GM18873 (cell line): Measurements from ENCODE around the gene CYB561D2.

Experiments
- ATAC-seq: cut with Tn5 transposase; IDR thresholded peaks from one replicate; pipeline ENCODE4 v1.9.1; 2021; ENCODE audit warnings: mild to moderate bottlenecking, moderate library complexity, moderate number of reproducible peaks; ENCODE audit not compliant: unreplicated experiment, low FRiP score

The CYB561D2 gene

DNA sequence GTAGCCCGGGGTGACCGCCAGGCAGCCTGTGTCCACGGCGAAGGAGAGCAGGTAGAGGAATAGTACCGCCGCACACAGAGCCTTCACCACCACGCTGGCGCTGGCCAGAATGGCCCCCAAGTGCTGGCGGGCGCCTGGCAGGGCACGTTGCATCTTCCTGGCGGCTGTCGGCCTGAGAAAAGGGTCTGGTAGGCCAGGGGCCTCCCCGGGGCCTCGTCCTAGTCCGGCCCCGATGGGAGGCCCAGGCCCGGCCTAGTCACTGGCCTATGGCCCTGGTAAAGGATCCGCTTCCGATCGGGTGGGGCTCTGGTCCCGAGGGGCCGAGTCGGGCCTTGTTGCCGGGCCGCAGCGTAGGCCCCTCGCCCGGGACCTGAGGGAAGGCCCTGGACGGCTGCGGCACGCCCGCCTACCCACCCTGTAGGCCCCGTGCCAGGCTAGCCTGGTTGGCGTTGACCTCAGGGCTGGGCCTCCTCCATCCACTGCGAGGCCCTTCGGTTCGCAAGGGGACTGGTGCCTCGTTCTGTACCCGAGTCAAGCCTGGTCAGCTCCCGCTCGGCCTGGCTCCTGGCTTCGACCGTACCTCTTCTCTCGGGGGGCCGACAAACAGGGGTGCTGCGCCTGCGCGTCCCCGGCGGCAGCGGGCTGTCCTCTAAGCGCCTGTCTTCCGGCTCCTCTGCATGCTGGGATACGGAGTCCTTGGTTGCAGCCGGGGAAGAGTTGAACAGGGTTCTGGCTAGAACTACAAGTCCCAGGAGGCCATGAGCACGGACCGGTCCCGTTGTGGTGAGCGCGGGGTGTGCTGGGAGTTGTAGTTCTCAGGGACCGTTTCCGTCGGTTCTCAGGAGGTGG is 8.5 kb downstream of the CYB561D2 start, which contains the start of gene TMEM115:
Gene TMEM115, minus strand, starts transcription at position 611 of the 849 bp plus-strand sequence. Its CDS starts 458 bp downstream, at position 153.
- peak; percentile 97 for ATAC-seq

- ATAC-seq: no peak
These were observed 9.1 kb downstream of the CYB561D2 start for GRCh38 chr3:50359760-50360110.

- no peak for ATAC-seq
These were observed 14.0 kb downstream of the CYB561D2 start for GRCh38 chr3:50364573-50365079.

- peak; percentile 69 for ATAC-seq
These were observed 14.6 kb downstream of the CYB561D2 start for GRCh38 chr3:50365080-50365841.

GRCh38 chr3:50365842-50366220 is 15.2 kb downstream of the CYB561D2 start:
- no peak for ATAC-seq

GRCh38 chr3:50369012-50369670 is 18.5 kb downstream of the CYB561D2 start:
- ATAC-seq: no peak

DNA sequence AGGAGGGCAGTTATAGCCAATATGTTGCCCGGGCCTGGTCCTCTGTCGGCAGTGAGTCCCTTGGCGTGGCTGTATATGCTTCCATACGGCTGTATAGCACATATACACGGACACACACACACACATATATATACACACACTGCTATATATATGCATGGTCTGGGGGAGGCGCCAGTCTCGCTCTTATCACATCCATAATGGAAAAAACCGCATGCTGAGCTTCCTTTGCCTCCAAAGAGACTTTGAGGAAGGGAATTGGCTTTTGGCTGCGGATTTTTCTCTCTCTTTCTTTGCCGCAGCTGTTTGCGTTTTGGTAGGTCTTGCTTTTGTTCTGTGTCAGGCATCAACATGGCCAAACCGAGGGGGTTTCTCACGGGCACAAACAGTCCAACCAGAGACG is 19.9 kb downstream of the CYB561D2 start:
- no peak for ATAC-seq

- no peak for ATAC-seq
These were observed 20.5 kb downstream of the CYB561D2 start for GRCh38 chr3:50371133-50371685.

DNA sequence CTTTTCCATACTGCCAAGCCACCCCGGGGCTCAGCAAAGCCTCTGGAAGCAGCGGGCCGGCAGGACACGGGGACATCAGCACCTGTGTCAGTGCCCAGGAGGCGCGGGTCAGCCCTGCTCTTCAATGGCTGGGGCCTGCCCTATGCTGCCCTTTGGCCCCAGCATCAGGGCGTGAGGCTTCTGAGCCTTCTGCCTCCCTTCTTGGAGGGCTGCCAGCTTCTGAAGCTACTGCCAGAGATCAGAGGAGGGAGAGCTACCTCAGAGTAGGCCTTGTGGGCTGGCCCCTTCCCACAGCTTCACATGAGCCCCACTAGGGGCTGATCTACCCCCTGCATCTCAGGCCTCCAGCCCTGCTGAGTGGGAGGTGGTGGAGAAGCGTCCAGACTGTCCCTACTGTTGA is 21.7 kb downstream of the CYB561D2 start:
- no peak for ATAC-seq

DNA sequence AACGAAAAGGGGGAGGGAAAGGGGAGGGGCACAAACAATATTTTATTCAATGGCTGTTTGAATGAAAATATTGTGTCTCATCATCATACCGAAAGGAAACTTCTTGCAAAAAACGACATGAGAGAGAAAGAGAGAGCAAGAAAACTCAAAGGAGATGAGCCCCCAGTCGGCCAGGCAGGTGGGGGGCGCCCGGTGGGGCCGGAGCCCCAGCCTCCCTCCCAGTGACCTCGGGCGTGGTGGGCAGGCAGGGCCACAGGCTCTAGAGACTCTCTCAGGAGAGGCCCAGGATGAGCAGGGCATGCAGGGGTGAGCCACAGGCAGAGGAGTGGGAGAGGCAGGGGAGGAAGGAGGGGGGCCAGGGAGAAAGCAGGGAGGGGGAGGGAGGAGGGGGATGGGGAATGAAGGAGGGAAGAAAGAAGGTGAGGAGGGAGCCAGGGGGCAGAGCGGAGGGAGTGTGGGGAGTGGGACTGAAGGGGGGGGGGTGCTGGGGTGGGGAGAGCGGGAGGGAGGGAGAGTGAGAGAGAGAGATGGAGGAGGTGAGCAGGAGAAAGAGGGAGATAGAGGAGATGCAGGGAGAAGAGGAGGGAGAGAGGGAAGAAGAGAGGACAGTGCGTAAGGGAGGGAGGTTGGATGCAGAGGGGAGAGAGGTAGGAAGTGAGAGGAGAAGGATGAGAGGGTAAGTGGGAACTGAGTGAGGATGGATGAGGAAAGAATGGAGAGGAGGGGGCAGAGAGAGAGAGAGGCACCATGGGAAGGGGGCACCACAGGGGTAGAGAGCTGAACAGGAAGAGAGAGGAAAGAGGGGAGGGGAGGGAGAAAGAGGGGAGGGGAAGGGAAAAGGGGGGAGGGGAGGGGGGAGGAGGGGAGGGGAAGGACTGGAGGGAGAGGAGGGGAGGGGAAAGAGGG is 22.7 kb downstream of the CYB561D2 start:
- no peak for ATAC-seq

GRCh38 chr3:50374363-50375257 is 23.9 kb downstream of the CYB561D2 start:
- no peak for ATAC-seq

- no peak for ATAC-seq
These were observed 24.7 kb downstream of the CYB561D2 start for GRCh38 chr3:50375258-50375931.

DNA sequence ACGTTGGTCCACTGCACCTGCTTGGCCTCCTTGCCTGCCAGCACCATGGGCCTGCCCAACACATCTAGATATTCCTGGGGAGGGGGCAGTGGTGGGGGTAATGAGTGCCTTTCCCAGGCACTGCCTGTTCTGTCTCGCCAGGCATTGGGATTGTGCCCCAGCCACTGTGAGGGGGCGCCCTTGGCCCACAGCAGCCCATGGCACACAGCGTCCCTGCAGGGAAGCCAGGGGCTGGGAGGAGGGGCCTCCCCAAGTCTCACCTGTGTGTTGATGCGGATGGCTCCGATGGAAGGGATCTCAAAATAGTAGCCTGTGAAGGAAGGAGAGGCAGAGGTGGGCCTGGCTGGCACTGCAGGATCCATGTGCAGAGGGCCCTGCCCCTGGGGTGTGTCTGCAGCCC is 27.4 kb downstream of the CYB561D2 start:
- ATAC-seq: no peak

DNA sequence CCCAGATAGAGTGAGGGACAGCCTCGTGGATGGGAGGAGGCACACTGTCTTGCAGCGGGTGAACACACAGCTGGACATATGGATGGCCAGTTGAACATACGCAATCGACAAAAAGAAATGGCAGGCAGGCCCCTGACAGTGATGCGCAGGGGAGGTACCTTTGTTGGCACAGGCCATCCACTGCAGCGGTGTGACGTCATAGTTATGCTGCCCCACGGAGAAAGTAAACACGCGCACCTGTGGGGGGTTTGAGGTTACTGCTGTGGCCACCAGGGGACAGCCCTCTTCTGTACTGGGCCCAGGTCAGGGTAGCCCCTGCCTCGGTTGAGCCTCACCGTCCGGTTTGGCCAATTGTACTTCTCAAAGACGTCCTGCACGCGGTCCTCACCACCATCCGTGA is 28.1 kb downstream of the CYB561D2 start:
- no peak for ATAC-seq

GRCh38 chr3:50380405-50381085 is 29.9 kb downstream of the CYB561D2 start:
- no peak for ATAC-seq

DNA sequence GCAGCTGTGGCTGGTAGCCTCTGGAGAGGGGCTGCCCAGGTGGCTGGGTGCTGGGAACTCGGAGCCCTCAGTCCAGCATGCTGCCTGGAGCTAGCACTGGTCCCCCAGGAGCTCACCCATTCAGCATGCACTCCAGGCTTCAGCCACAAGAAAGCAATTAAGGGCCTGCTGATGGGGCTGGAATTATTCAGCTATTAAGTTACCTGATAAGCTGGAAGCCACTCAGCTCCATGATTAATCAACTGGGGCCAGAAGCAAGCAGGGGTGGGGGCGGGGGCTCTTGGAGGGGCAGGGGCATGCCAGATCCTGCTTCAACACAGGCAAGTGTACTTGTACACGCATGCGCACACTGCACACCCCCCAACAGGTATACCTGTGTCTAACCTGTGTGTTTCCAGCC is 30.7 kb downstream of the CYB561D2 start:
- no peak for ATAC-seq

GRCh38 chr3:50382722-50383121 is 32.1 kb downstream of the CYB561D2 start:
- ATAC-seq: no peak

DNA sequence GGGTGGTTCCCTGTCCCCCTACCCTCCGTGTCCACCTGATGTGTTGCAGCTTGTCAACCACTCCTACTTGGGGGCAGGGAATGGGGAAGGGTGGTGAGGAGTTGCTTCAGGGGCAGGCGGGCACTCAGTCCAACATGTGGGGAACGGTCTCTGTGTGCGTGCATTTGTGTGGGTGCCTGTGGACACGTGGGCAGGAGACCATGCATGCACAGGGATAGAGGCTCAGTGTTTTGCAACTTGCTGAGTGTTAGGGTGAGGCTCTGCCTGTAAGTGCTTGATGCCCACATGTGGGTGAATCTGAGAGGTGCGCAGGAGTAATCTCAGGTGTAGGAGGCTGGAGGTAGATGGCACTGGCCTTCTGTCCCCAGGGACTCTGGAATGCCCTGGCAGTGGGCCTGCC is 33.1 kb downstream of the CYB561D2 start:
- ATAC-seq: no peak
